Endodermal cell (in vitro differentiated cells): ENCODE measurements around the gene RAB1A. TPM values are rescaled to one million over a fixed set of nuclear protein-coding genes. Genes with fewer than 3 reads are reported as not detected.

Source experiments
- DNase-seq: peaks from one replicate; pipeline ENCODE4 v3.0.0-alpha.2; 2017
- H3K27ac ChIP-seq: 2 replicates; pipeline ENCODE4 v1.5.1; 2013; ENCODE audit warnings: mild to moderate bottlenecking, low read depth, low read length, moderate library complexity
- H3K27me3 ChIP-seq: 2 replicates; pipeline ENCODE4 v1.6.1; 2013; ENCODE audit warnings: mild to moderate bottlenecking, low read length, moderate library complexity; ENCODE audit not compliant: insufficient read depth, control insufficient read depth, poor library complexity, severe bottlenecking
- H3K36me3 ChIP-seq: 2 replicates; pipeline ENCODE4 v1.7.0; 2013; ENCODE audit warnings: mild to moderate bottlenecking, low read length, moderate library complexity; ENCODE audit not compliant: control insufficient read depth, insufficient read depth
- H3K4me1 ChIP-seq: one replicate; pipeline ENCODE4 v1.7.0; 2013; ENCODE audit warnings: low read length; ENCODE audit not compliant: control insufficient read depth, insufficient read depth
- H3K4me3 ChIP-seq: 2 replicates; pipeline ENCODE4 v1.5.1; 2013; ENCODE audit warnings: mild to moderate bottlenecking, low read length, moderate library complexity
- H3K9ac ChIP-seq: 2 replicates; pipeline ENCODE4 v1.6.1; 2013; ENCODE audit warnings: mild to moderate bottlenecking, low read length, moderate library complexity; ENCODE audit not compliant: poor library complexity, severe bottlenecking; ENCODE audit errors: extremely low read depth
- H3K9me3 ChIP-seq: 2 replicates; pipeline ENCODE4 v1.6.1; 2013; ENCODE audit warnings: mild to moderate bottlenecking, low read length, moderate library complexity; ENCODE audit not compliant: control insufficient read depth
- H3K27ac Mint-ChIP-seq: 2 replicates; pipeline ENCODE4 v1.8.0; 2020; ENCODE audit warnings: mixed read lengths
- H3K27me3 Mint-ChIP-seq: 2 replicates; pipeline ENCODE4 v1.8.0; 2021; ENCODE audit warnings: mild to moderate bottlenecking, mixed read lengths; ENCODE audit not compliant: insufficient read depth
- H3K36me3 Mint-ChIP-seq: 2 replicates; pipeline ENCODE4 v1.8.0; 2020; ENCODE audit warnings: low read depth, mixed read lengths
- H3K4me1 Mint-ChIP-seq: 2 replicates; pipeline ENCODE4 v1.8.0; 2020; ENCODE audit warnings: mixed read lengths
- H3K4me3 Mint-ChIP-seq: 2 replicates; pipeline ENCODE4 v1.8.0; 2020; ENCODE audit warnings: mild to moderate bottlenecking, moderate library complexity, mixed read lengths
- H3K9me3 Mint-ChIP-seq: 2 replicates; pipeline ENCODE4 v1.8.0; 2020; ENCODE audit warnings: mild to moderate bottlenecking, mixed read lengths
- WGBS, 2 experiments: methylation state at CpG; one replicate each; pipeline versions ENCODE4 v1.1.5 to v1.1.7; 2013; ENCODE audit warnings: missing lambda C conversion rate in 2 of 2, mixed read lengths in 1 of 2; ENCODE audit not compliant: insufficient coverage in 1 of 2, insufficient read length in 1 of 2; 5-methylcytosine and 5-hydroxymethylcytosine counted together
- total RNA-seq, 2 donors: library from RNA; stranded (reverse); fragmentation: NEBNext Ultra II Directional in 1 of 2; extraction: Animal tissue kit (Norgen Biotek cat#: 25700) in 1 of 2; gene quantifications; 2 replicates in 1 of 2; 3 replicates in 1 of 2; pipeline ENCODE4 v1.2.1, GENCODE V29; 2021
- TF ChIP-seq, protein P1 (sequence below): fragments of 200-600 bp; sonication (generic); conservative IDR thresholded peaks from 2 replicates; pipeline ENCODE4 v1.5.0; 2021; ENCODE audit warnings: antibody characterized with exemption, mild to moderate bottlenecking

The RAB1A gene
- total RNA-seq, 2 donors from 2014 or later = 122 to 125 TPM

GRCh38 chr2:65079017-65079416 is 50.9 kb downstream of the RAB1A start:
- peaks cover 7% of the 10 kb centered on the region for H3K4me1 ChIP-seq
- no peak overlapping the region for H3K27ac Mint-ChIP-seq
- no peak overlapping the region for H3K4me3 ChIP-seq
- peaks cover 89% of the 10 kb centered on the region for H3K36me3 ChIP-seq
- H3K27me3 Mint-ChIP-seq = no peaks in the 10 kb centered on the region
- no peaks in the 10 kb centered on the region for H3K27me3 ChIP-seq
- H3K9ac ChIP-seq = no peak overlapping the region
- H3K9me3 ChIP-seq = no peaks in the 10 kb centered on the region
- WGBS, 2 experiments = 96% methylated on average over 6 of the region's 6 CpGs
- no peak overlapping the region for H3K4me3 Mint-ChIP-seq
- H3K9me3 Mint-ChIP-seq = no peaks in the 10 kb centered on the region
- H3K27ac ChIP-seq = no peak overlapping the region
- DNase-seq = no peak
- TF ChIP-seq, protein P1, sequence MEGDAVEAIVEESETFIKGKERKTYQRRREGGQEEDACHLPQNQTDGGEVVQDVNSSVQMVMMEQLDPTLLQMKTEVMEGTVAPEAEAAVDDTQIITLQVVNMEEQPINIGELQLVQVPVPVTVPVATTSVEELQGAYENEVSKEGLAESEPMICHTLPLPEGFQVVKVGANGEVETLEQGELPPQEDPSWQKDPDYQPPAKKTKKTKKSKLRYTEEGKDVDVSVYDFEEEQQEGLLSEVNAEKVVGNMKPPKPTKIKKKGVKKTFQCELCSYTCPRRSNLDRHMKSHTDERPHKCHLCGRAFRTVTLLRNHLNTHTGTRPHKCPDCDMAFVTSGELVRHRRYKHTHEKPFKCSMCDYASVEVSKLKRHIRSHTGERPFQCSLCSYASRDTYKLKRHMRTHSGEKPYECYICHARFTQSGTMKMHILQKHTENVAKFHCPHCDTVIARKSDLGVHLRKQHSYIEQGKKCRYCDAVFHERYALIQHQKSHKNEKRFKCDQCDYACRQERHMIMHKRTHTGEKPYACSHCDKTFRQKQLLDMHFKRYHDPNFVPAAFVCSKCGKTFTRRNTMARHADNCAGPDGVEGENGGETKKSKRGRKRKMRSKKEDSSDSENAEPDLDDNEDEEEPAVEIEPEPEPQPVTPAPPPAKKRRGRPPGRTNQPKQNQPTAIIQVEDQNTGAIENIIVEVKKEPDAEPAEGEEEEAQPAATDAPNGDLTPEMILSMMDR = no peak
- peaks cover 61% of the 10 kb centered on the region for H3K36me3 Mint-ChIP-seq
- peaks cover 24% of the 10 kb centered on the region for H3K4me1 Mint-ChIP-seq

- Mint-ChIP-seq H3K4me3 (no peak overlapping the region), H3K9me3 (no peaks in the 10 kb centered on the region), H3K27ac (peak overlapping the region; percentile 82), H3K27me3 (no peaks in the 10 kb centered on the region), H3K4me1 (peaks cover 24% of the 10 kb centered on the region), H3K36me3 (peaks cover 59% of the 10 kb centered on the region)
- Histone ChIP-seq H3K36me3 (peaks cover 89% of the 10 kb centered on the region), H3K27me3 (no peaks in the 10 kb centered on the region), H3K4me1 (peaks cover 7% of the 10 kb centered on the region), H3K9ac (no peak overlapping the region), H3K27ac (no peak overlapping the region), H3K4me3 (no peak overlapping the region), H3K9me3 (no peaks in the 10 kb centered on the region)
- TF ChIP-seq, protein P1 = no peak
- no peak for DNase-seq
- 87 to 100% methylated on average over 1 to 7 of the region's 7 CpGs for WGBS, 2 experiments
Measured at GRCh38 chr2:65077898-65078297, 52.0 kb downstream of the RAB1A start.

DNA sequence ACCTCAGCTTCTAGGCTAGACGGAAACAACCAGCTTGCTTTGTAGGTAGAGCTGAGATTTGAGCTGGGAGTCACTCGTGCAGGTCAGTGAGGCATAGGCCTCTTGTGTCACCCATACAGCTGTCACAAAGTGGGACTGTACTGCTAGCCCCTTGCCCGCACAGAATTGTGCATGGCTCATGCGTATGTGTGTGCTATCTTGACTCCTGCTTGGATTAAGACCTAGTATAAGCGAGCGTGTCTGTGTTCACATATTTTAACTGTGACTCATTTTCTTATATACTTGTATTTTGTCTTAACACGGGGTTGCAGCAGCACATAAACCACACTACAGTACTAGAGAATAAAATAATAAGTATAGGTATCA is 53.6 kb downstream of the RAB1A start:
- H3K4me1 Mint-ChIP-seq = peaks cover 24% of the 10 kb centered on the region
- H3K4me1 ChIP-seq = peaks cover 7% of the 10 kb centered on the region
- peaks cover 86% of the 10 kb centered on the region for H3K36me3 ChIP-seq
- no peak overlapping the region for H3K9ac ChIP-seq
- H3K4me3 Mint-ChIP-seq = no peak overlapping the region
- no peaks in the 10 kb centered on the region for H3K9me3 Mint-ChIP-seq
- H3K27me3 Mint-ChIP-seq = no peaks in the 10 kb centered on the region
- no peak for DNase-seq
- peaks cover 60% of the 10 kb centered on the region for H3K36me3 Mint-ChIP-seq
- H3K27ac ChIP-seq = no peak overlapping the region
- no peaks in the 10 kb centered on the region for H3K9me3 ChIP-seq
- H3K27me3 ChIP-seq = no peaks in the 10 kb centered on the region
- no peak overlapping the region for H3K4me3 ChIP-seq
- H3K27ac Mint-ChIP-seq = peak overlapping the region; percentile 80
- WGBS, 2 experiments = 91 to 92% methylated on average over 4 to 6 of the region's 7 CpGs
- TF ChIP-seq, protein P1 = no peak
